ENCODE results near the gene KLF7. TPM values are rescaled to one million over a fixed set of nuclear protein-coding genes. Genes with fewer than 3 reads are reported as not detected.

KLF7 gene
- total RNA-seq, 2 donors from 2014 or later, result 27.2 to 28.3 TPM

DNA sequence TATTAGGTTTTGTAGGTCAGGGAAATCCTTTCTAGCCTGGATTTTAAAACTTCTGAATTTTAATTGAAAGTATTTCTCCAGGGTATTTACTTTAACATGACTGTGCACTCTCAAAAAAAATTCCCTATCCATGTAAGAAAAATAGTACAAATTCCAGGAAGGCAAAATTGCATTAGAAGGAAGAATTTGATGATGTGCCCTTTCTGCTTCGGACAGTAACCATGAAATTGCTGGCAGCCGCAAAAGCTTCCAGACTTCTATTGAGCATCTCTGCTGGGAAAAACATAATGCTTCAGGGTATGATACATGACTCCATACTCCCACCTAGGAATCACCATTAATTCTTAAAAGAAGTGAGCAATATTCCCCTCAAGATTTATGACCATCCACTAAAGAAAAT, 17.2 kb upstream of the KLF7 start:
- H3K27me3 ChIP-seq (replicated peaks; ENCODE audit: insufficient read depth), result no peaks in the 10 kb centered on the region
- no peak overlapping the region for H3K4me3 ChIP-seq
- no peaks in the 10 kb centered on the region for H3K36me3 ChIP-seq
- H3K4me1 ChIP-seq (ENCODE audit: control insufficient read depth in 1 of 2, low read depth in 2 of 2), result no peaks in the 10 kb centered on the region
- no peak overlapping the region for H3K27ac ChIP-seq
- no peaks in the 10 kb centered on the region for H3K9me3 ChIP-seq
- ATAC-seq (ENCODE audit: insufficient number of reproducible peaks, low FRiP score, low read depth) (no peak), DNase-seq (ENCODE audit: low spot score) (no peak)
- TF ChIP-seq, protein P1, sequence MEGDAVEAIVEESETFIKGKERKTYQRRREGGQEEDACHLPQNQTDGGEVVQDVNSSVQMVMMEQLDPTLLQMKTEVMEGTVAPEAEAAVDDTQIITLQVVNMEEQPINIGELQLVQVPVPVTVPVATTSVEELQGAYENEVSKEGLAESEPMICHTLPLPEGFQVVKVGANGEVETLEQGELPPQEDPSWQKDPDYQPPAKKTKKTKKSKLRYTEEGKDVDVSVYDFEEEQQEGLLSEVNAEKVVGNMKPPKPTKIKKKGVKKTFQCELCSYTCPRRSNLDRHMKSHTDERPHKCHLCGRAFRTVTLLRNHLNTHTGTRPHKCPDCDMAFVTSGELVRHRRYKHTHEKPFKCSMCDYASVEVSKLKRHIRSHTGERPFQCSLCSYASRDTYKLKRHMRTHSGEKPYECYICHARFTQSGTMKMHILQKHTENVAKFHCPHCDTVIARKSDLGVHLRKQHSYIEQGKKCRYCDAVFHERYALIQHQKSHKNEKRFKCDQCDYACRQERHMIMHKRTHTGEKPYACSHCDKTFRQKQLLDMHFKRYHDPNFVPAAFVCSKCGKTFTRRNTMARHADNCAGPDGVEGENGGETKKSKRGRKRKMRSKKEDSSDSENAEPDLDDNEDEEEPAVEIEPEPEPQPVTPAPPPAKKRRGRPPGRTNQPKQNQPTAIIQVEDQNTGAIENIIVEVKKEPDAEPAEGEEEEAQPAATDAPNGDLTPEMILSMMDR (IDR thresholded peaks at IDR 0.05), result no peak

DNA sequence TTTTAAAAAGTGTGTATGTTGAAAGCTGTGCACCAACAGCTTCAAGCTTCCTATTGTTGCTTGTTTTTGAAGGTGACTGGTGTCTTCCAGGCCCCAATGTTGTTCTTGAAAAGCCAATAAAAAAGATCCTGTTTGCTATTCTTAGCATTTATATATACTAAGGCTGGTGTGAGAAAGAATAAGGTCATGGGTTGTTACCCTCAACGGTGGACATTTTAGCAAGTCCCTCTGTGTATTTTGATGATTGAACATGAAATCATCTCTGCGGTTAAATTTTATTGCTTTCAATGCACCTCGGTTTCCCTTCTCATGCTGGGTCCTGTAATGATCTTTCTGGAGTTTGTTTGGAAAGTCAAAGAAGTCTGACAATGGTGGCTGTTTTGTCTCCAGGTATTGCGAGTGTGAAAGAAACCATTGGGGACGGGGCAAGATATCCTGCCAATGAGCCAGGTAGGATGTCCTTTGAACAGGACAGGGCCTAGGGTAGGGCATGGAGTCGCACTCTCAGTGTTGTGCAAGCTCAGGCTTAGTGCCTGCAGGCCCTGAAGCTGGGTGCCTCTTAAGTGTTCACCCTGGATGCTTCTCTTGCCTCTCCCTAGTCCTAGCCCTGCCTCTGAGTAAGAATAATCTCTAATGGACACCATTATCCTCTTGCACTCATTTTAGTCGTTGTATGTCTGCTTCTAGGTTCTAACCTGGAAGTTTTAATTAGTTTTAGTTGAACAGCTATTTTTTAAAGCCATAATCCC, 16.0 kb upstream of the KLF7 start:
- ATAC-seq (ENCODE audit: insufficient number of reproducible peaks, low FRiP score, low read depth), result no peak
- H3K36me3 ChIP-seq, result no peaks in the 10 kb centered on the region
- TF ChIP-seq, protein P1 (IDR thresholded peaks at IDR 0.05), result no peak
- H3K27me3 ChIP-seq (replicated peaks; ENCODE audit: insufficient read depth), result no peaks in the 10 kb centered on the region
- no peaks in the 10 kb centered on the region for H3K9me3 ChIP-seq
- no peak overlapping the region for H3K4me3 ChIP-seq
- H3K27ac ChIP-seq, result no peak overlapping the region
- H3K4me1 ChIP-seq (ENCODE audit: control insufficient read depth in 1 of 2, low read depth in 2 of 2), result no peaks in the 10 kb centered on the region
- no peak for DNase-seq (ENCODE audit: low spot score)

DNA sequence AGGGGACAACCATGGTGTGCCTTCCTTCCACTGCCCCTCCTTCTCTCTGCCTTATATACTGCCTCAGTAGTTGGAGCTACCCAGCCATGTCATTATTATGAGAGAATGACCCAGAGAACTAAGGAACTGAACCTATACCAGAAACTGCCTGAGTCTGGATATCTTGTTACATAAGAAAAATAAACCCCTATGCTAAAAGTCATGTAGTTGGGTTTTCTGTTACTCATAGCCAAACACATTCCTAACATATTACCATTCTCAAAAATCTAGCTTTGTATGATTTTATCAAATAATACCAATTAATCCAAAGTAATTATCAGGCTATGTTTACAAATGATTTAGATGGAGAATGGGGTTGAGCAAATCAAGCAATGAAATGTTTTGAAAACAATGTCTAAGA, 15.0 kb upstream of the KLF7 start:
- H3K4me1 ChIP-seq (ENCODE audit: control insufficient read depth in 1 of 2, low read depth in 2 of 2), result no peaks in the 10 kb centered on the region
- H3K27me3 ChIP-seq (replicated peaks; ENCODE audit: insufficient read depth), result no peaks in the 10 kb centered on the region
- ATAC-seq (ENCODE audit: insufficient number of reproducible peaks, low FRiP score, low read depth) (no peak), DNase-seq (ENCODE audit: low spot score) (no peak)
- H3K9me3 ChIP-seq, result no peaks in the 10 kb centered on the region
- TF ChIP-seq, protein P1 (IDR thresholded peaks at IDR 0.05), result no peak
- no peak overlapping the region for H3K27ac ChIP-seq
- no peak overlapping the region for H3K4me3 ChIP-seq
- H3K36me3 ChIP-seq, result no peaks in the 10 kb centered on the region

DNA sequence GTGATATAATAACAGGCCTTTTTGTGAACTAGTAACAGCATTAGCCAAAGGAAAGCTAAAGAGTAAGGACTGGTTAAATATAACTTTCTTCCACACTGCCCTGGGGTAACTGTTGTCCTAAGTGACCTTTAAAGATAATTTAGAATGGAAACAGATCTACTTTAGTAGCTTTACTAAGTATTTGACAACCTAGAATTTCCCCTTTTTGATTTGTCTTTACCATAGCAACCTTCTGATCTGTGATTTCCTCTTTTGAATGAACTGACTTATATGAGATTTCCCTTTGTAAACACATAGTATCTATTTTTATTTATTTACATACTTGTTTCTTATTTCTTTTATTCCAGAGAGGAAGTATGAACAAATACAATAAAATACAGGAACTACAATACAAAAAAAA, 10.5 kb upstream of the KLF7 start:
- Histone ChIP-seq H3K27ac (no peak overlapping the region), H3K4me1 (ENCODE audit: control insufficient read depth in 1 of 2, low read depth in 2 of 2) (no peaks in the 10 kb centered on the region), H3K27me3 (replicated peaks; ENCODE audit: insufficient read depth) (no peaks in the 10 kb centered on the region), H3K4me3 (no peak overlapping the region), H3K36me3 (no peaks in the 10 kb centered on the region), H3K9me3 (no peaks in the 10 kb centered on the region)
- ATAC-seq (ENCODE audit: insufficient number of reproducible peaks, low FRiP score, low read depth) (no peak), DNase-seq (ENCODE audit: low spot score) (no peak)
- TF ChIP-seq, protein P1 (IDR thresholded peaks at IDR 0.05), result no peak

DNA sequence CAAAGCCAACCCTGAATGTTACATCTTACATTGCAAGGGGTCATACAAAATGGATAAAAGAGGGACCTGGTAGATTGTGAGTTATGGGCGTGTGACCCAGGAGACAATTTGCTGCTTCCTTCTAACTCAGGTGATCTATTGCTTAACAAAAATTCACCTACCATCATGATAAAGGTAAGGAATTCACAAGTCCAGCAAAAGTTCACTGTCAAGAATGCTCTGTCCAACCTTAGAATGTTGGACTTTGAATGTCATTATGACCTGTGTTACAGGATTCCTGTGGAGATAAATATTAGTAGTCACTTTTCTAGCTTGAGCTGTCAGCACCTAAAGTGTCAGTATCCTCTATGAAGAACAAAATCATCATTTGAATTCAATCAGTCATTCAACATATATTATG, 7.9 kb upstream of the KLF7 start:
- no peaks in the 10 kb centered on the region for H3K36me3 ChIP-seq
- no peaks in the 10 kb centered on the region for H3K27me3 ChIP-seq (replicated peaks; ENCODE audit: insufficient read depth)
- TF ChIP-seq, protein P1 (IDR thresholded peaks at IDR 0.05), result no peak
- peaks cover 0 to under 1% of the 10 kb centered on the region in 2 donors for H3K4me1 ChIP-seq (ENCODE audit: control insufficient read depth in 1 of 2, low read depth in 2 of 2)
- no peak overlapping the region for H3K4me3 ChIP-seq
- no peak overlapping the region for H3K27ac ChIP-seq
- no peak for DNase-seq (ENCODE audit: low spot score)
- no peaks in the 10 kb centered on the region for H3K9me3 ChIP-seq
- ATAC-seq (ENCODE audit: insufficient number of reproducible peaks, low FRiP score, low read depth), result no peak

All from thoracic aorta (tissue), 2 donors.